H1 (cell line): Measurements from ENCODE around the gene SGMS1. TPM values are rescaled to one million over a fixed set of nuclear protein-coding genes. Genes with fewer than 3 reads are reported as not detected.

Experiments
- CTCF ChIA-PET: fragments of 300-600 bp; sonication (Branson Sonifier 250); formaldehyde crosslinking; loops from one replicate; lab custom pipeline; 2021; ENCODE audit not compliant: partially characterized antibody; lab: Charles Lee
- POLR2A ChIA-PET: fragments of 300-600 bp; sonication (Branson Sonifier 250); formaldehyde crosslinking; loops from one replicate; lab custom pipeline; 2021; ENCODE audit warnings: inconsistent platforms; ENCODE audit not compliant: partially characterized antibody; lab: Charles Lee
- DNase-seq, 2 experiments: peaks; one replicate each; pipeline versions ENCODE4 v3.0.0 to v3.0.0-alpha.2; 2010 to 2022; ENCODE audit warnings: low spot score in 2 of 2, low read depth in 1 of 2, mixed read lengths in 1 of 2
- FAIRE-seq: peaks from 2 replicates; lab custom pipeline; 2011; peaks lifted over from hg19 to GRCh38; lab: Jason Lieb, UNC
- H2AFZ ChIP-seq: 2 replicates; pipeline ENCODE4 v1.8.1; 2012; ENCODE audit warnings: low read length, inconsistent platforms
- H2AK5ac ChIP-seq: 2 replicates; pipeline ENCODE4 v1.6.1; 2013; ENCODE audit warnings: low read depth, low read length
- H2BK120ac ChIP-seq: replicated peaks from 2 replicates; pipeline ENCODE3; 2013; ENCODE audit warnings: low read depth, low read length, inconsistent platforms
- H2BK12ac ChIP-seq: 2 replicates; pipeline ENCODE4 v1.6.1; 2013; ENCODE audit warnings: low read depth, low read length
- H2BK15ac ChIP-seq: 2 replicates; pipeline ENCODE4 v1.6.1; 2013; ENCODE audit warnings: low read length
- H2BK20ac ChIP-seq: 2 replicates; pipeline ENCODE4 v1.6.1; 2013; ENCODE audit warnings: low read length
- H2BK5ac ChIP-seq: 2 replicates; pipeline ENCODE4 v1.6.1; 2013; ENCODE audit warnings: low read depth, low read length
- H3K14ac ChIP-seq: 2 replicates; pipeline ENCODE4 v1.6.1; 2013; ENCODE audit warnings: inconsistent platforms; ENCODE audit not compliant: insufficient read length
- H3K18ac ChIP-seq: 2 replicates; pipeline ENCODE4 v1.6.1; 2013; ENCODE audit warnings: low read length; ENCODE audit errors: extremely low read depth
- H3K23ac ChIP-seq: 2 replicates; pipeline ENCODE4 v1.6.1; 2013; ENCODE audit warnings: inconsistent platforms; ENCODE audit not compliant: insufficient read length
- H3K23me2 ChIP-seq: 2 replicates; pipeline ENCODE4 v1.6.1; 2013; ENCODE audit warnings: low read depth, low read length
- H3K27ac ChIP-seq: 2 replicates; pipeline ENCODE4 v1.6.1; 2011; ENCODE audit warnings: low read depth, low read length, inconsistent platforms
- H3K27me3 ChIP-seq, 4 experiments: replicated peaks in 1 of 4; 1 replicate in 1 of 4; 2 replicates in 3 of 4; pipeline versions ENCODE4 v1.6.1 to v1.8.1; 2011 to 2013; ENCODE audit warnings: low read length in 3 of 4, mild to moderate bottlenecking in 3 of 4, inconsistent platforms in 2 of 4, mixed read lengths in 2 of 4, moderate library complexity in 1 of 4; ENCODE audit not compliant: control insufficient read depth in 3 of 4, insufficient read depth in 3 of 4; ENCODE audit errors: extremely low read depth in 1 of 4
- H3K36me3 ChIP-seq, 4 experiments: 2 replicates each; pipeline versions ENCODE4 v1.6.1 to v1.8.1; 2011 to 2013; ENCODE audit warnings: mild to moderate bottlenecking in 4 of 4, low read length in 3 of 4, moderate library complexity in 2 of 4, control low read depth in 1 of 4, inconsistent platforms in 1 of 4; ENCODE audit not compliant: insufficient read depth in 4 of 4, control insufficient read depth in 2 of 4
- H3K4ac ChIP-seq: replicated peaks from 2 replicates; pipeline ENCODE3; 2013; ENCODE audit warnings: low read length, low read depth, mixed read lengths, inconsistent platforms; ENCODE audit not compliant: insufficient read length
- H3K4me1 ChIP-seq, 4 experiments: replicated peaks in 1 of 4; 1 replicate in 1 of 4; 2 replicates in 3 of 4; pipeline versions ENCODE4 v1.6.1 to v1.8.1; 2011 to 2013; ENCODE audit warnings: low read length in 3 of 4, inconsistent platforms in 2 of 4, mixed read lengths in 1 of 4; ENCODE audit not compliant: insufficient read depth in 4 of 4, control insufficient read depth in 3 of 4
- H3K4me2 ChIP-seq, 2 experiments: 2 replicates each; pipeline versions ENCODE4 v1.6.1 to v1.8.1; 2011 to 2013; ENCODE audit warnings: low read depth in 2 of 2, low read length in 2 of 2, control low read depth in 1 of 2, inconsistent platforms in 1 of 2, mild to moderate bottlenecking in 1 of 2; ENCODE audit not compliant: insufficient read depth in 1 of 2
- H3K4me3 ChIP-seq, 4 experiments: fragments of 200-600, 300-600 bp in 1 of 4; sonication (generic), shearing (Covaris generic), sonication (Bioruptor Twin) in 1 of 4; 2 replicates each; pipeline versions ENCODE4 v1.5.1 to v1.8.1; 2011 to 2016; ENCODE audit warnings: low read length in 4 of 4, low read depth in 3 of 4, control low read depth in 2 of 4, inconsistent platforms in 2 of 4, mild to moderate bottlenecking in 2 of 4, mixed read lengths in 1 of 4, moderate library complexity in 1 of 4; ENCODE audit not compliant: insufficient read depth in 2 of 4; ENCODE audit errors: extremely low read depth in 1 of 4
- H3K56ac ChIP-seq: replicated peaks from 2 replicates; pipeline ENCODE3; 2013; ENCODE audit warnings: low read depth, mild to moderate bottlenecking, mixed read lengths, low read length, inconsistent platforms; ENCODE audit not compliant: insufficient read length
- H3K79me1 ChIP-seq: 2 replicates; pipeline ENCODE4 v1.6.1; 2013; ENCODE audit warnings: low read depth, low read length, control low read depth
- H3K79me2 ChIP-seq, 2 experiments: 2 replicates each; pipeline versions ENCODE4 v1.6.1 to v1.8.1; 2012 to 2013; ENCODE audit warnings: low read length in 2 of 2, mild to moderate bottlenecking in 2 of 2, inconsistent platforms in 1 of 2; ENCODE audit not compliant: insufficient read depth in 2 of 2, control insufficient read depth in 1 of 2
- H3K9ac ChIP-seq, 4 experiments: replicated peaks in 1 of 4; 1 replicate in 1 of 4; 2 replicates in 3 of 4; pipeline versions ENCODE4 v1.6.1 to v1.8.1; 2011 to 2013; ENCODE audit warnings: low read depth in 3 of 4, low read length in 3 of 4, control low read depth in 2 of 4, mild to moderate bottlenecking in 2 of 4, moderate library complexity in 2 of 4, inconsistent platforms in 1 of 4; ENCODE audit errors: extremely low read depth in 1 of 4
- H3K9me3 ChIP-seq, 2 experiments: 2 replicates each; pipeline versions ENCODE4 v1.6.1 to v1.8.1; 2012 to 2013; ENCODE audit warnings: mild to moderate bottlenecking in 2 of 2, moderate library complexity in 2 of 2, control low read depth in 1 of 2, inconsistent platforms in 1 of 2, low read depth in 1 of 2, low read length in 1 of 2, mixed read lengths in 1 of 2; ENCODE audit not compliant: insufficient read depth in 2 of 2
- H4K20me1 ChIP-seq, 2 experiments: replicated peaks in 1 of 2; 2 replicates each; pipeline versions ENCODE3 to v1.8.1; 2011 to 2013; ENCODE audit warnings: inconsistent platforms in 2 of 2, low read length in 2 of 2, mild to moderate bottlenecking in 1 of 2; ENCODE audit not compliant: insufficient read depth in 2 of 2, control insufficient read depth in 1 of 2
- H4K5ac ChIP-seq: 2 replicates; pipeline ENCODE4 v1.6.1; 2013; ENCODE audit warnings: low read length, low read depth, mixed read lengths, inconsistent platforms; ENCODE audit not compliant: insufficient read length
- H4K8ac ChIP-seq: 2 replicates; pipeline ENCODE4 v1.8.0; 2013; ENCODE audit warnings: mild to moderate bottlenecking, moderate library complexity, low read length, inconsistent platforms; ENCODE audit not compliant: insufficient read depth; ENCODE audit errors: extremely low read depth
- H4K91ac ChIP-seq: replicated peaks from 2 replicates; pipeline ENCODE3; 2013; ENCODE audit warnings: low read length, mixed read lengths, inconsistent platforms; ENCODE audit not compliant: insufficient read length
- CEBPB ChIP-seq: IDR thresholded peaks from 2 replicates; pipeline ENCODE4 v1.6.1; 2012; ENCODE audit warnings: low read depth, low read length
- CREB1 ChIP-seq: IDR thresholded peaks from 2 replicates; pipeline ENCODE4 v1.6.1; 2012; ENCODE audit warnings: inconsistent platforms
- GABPA ChIP-seq: IDR thresholded peaks from 2 replicates; pipeline ENCODE4 v1.6.1; 2011; ENCODE audit warnings: mild to moderate bottlenecking, low read length, moderate library complexity, borderline replicate concordance; ENCODE audit not compliant: insufficient read depth
- KDM1A ChIP-seq: fragments of 200-600, 300-600 bp; sonication (generic); IDR thresholded peaks from 2 replicates; pipeline ENCODE4 v1.7.1; 2016; ENCODE audit warnings: mild to moderate bottlenecking, low read length, borderline replicate concordance
- NANOG ChIP-seq: IDR thresholded peaks from 2 replicates; pipeline ENCODE4 v1.6.1; 2011; ENCODE audit warnings: low read length, low read depth, mild to moderate bottlenecking, inconsistent platforms; ENCODE audit not compliant: insufficient read depth, poor library complexity, severe bottlenecking
- PHF8 ChIP-seq: fragments of 200-600 bp; sonication (generic); conservative IDR thresholded peaks from 2 replicates; pipeline ENCODE4 v1.7.1; 2012; ENCODE audit warnings: low read depth, mild to moderate bottlenecking, inconsistent platforms, low read length, moderate library complexity
- RAD21 ChIP-seq, 2 experiments: IDR thresholded peaks in 1 of 2; conservative IDR thresholded peaks in 1 of 2; 2 replicates each; pipeline ENCODE4 v1.6.1; 2011; ENCODE audit warnings: low read depth in 2 of 2, low read length in 2 of 2, improper control_type of control experiment in 1 of 2, inconsistent platforms in 1 of 2, mild to moderate bottlenecking in 1 of 2, moderate library complexity in 1 of 2
- SP1 ChIP-seq: IDR thresholded peaks from 2 replicates; pipeline ENCODE4 v1.6.1; 2011; ENCODE audit warnings: low read depth, low read length
- TAF1 ChIP-seq: IDR thresholded peaks from 2 replicates; pipeline ENCODE4 v1.6.1; 2011; ENCODE audit warnings: mild to moderate bottlenecking, low read depth, low read length
- WGBS, 2 experiments: shearing (Covaris generic) in 1 of 2; methylation state at CpG; one replicate each; pipeline versions ENCODE4 v1.1.6 to v1.1.7; 2013 to 2015; ENCODE audit warnings: low lambda C conversion rate in 2 of 2, mixed read lengths in 2 of 2, inconsistent platforms in 1 of 2, low coverage in 1 of 2, missing lambda C conversion rate in 1 of 2; ENCODE audit not compliant: insufficient replicate concordance in 2 of 2, insufficient coverage in 1 of 2, insufficient read length in 1 of 2; ENCODE audit errors: extremely low coverage in 1 of 2, missing lambda C conversion rate in 1 of 2; 5-methylcytosine and 5-hydroxymethylcytosine counted together
- polyA plus RNA-seq, 7 experiments: library from polyadenylated mRNA; depleted of rRNA in 3 of 7; stranded (reverse) in 5 of 7; unstranded in 2 of 7; fragments of >200 nt in 5 of 7; fragments of 200-250 nt in 2 of 7; gene quantifications; 1 replicate in 5 of 7; 2 replicates in 1 of 7; 4 replicates in 1 of 7; pipeline versions ENCODE4 v1.2.1 to v1.2.3, GENCODE V29; 2011 to 2013; ENCODE audit warnings: missing spikeins in 2 of 7, mixed read lengths in 2 of 7
- total RNA-seq: library from RNA; stranded (reverse); fragmentation: NEBNext Ultra II Directional; extraction: Animal tissue kit (Norgen Biotek cat#: 25700); gene quantifications from 2 replicates; pipeline ENCODE4 v1.2.1, GENCODE V29; 2021
- TF ChIP-seq, protein P1 (sequence below): IDR thresholded peaks from 2 replicates; pipeline ENCODE4 v1.6.1; 2012; ENCODE audit warnings: low read length, inconsistent platforms

Gene SGMS1
- total and polyA plus RNA-seq, 2 of the 8 experiments (the other 6 are each of a cell fraction or from before 2014, with no cell fraction given) = 6.0 to 15.6 TPM

DNA sequence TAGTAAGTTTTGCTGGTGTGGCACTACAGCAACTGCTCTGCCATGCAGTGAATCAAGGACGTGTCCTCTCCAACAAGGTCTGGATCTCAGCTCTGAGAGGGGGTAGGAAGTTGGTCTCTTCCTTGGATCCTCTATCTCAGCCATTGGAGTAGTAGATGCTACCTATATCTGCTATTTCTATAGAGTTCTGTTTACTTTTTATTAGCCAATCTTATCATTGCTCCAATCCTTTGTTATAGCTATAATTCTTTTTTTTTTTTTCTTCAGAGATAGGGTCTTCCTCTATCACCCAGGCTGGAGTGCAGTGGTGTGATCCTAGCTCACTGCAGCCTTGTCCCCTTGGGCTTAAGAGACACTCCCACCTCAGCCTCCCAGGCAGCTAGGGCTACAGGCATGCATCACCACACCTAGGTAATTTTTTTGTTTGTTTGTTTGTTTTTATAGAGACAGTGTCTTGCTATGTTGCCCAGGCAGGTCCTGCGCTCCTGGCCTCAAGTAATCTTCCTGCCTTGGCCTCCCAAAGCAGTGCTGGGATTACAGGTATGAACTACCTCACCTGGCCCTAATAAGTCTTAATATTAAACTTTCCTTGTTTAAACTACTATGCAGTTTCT is 217.2 kb downstream of the SGMS1 start:
- peak overlapping the region; percentile 40 for H3K27ac ChIP-seq
- TF ChIP-seq NANOG (no peak), SP1 (no peak), GABPA (no peak), CREB1 (no peak), KDM1A (no peak), TAF1 (no peak), CEBPB (no peak), RAD21 (IDR thresholded peaks at IDR 0.05 in 1 of 2, conservative IDR thresholded peaks at IDR 0.05 in 1 of 2; ENCODE audit: low read depth in 2 of 2, low read length in 2 of 2) (no peak), PHF8 (no peak)
- TF ChIP-seq, protein P1, sequence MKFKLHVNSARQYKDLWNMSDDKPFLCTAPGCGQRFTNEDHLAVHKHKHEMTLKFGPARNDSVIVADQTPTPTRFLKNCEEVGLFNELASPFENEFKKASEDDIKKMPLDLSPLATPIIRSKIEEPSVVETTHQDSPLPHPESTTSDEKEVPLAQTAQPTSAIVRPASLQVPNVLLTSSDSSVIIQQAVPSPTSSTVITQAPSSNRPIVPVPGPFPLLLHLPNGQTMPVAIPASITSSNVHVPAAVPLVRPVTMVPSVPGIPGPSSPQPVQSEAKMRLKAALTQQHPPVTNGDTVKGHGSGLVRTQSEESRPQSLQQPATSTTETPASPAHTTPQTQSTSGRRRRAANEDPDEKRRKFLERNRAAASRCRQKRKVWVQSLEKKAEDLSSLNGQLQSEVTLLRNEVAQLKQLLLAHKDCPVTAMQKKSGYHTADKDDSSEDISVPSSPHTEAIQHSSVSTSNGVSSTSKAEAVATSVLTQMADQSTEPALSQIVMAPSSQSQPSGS = no peak

More for the DNA sequence above, 217.2 kb downstream of the SGMS1 start:
- 92% methylated on average over 2 of the region's 2 CpGs; no CpG with 5 or more reads in 1 of the 2 experiments for WGBS, 2 experiments
- Histone ChIP-seq H3K9me3 (peaks cover 0 to 5% of the 10 kb centered on the region in 2 experiments; a peak in 1 of 4 replicates), H3K14ac (no peak overlapping the region), H3K4me3 (no peak overlapping the region), H4K8ac (peak overlapping the region; percentile 45; the same call in 1 of the 2 replicates), H4K91ac (peak overlapping the region; percentile 61), H2BK20ac (peak overlapping the region; percentile 50; the same call in 1 of the 2 replicates), H2AK5ac (peak overlapping the region; percentile 25; the same call in 1 of the 2 replicates), H2BK5ac (peak overlapping the region; percentile 80), H3K4ac (no peak overlapping the region), H2AFZ (no peak overlapping the region), H4K20me1 (no peaks in the 10 kb centered on the region), H3K23me2 (no peaks in the 10 kb centered on the region; the same call in 1 of the 2 replicates), H2BK12ac (peak overlapping the region; percentile 96), H2BK15ac (no peak overlapping the region), H3K18ac (no peak overlapping the region), H3K23ac (no peak overlapping the region), H3K36me3 (0 out of 8 replicates have a peak, but pooled peaks cover 0 to 4% (median 0%) of the 10 kb centered on the region in 4 experiments), H3K56ac (no peak overlapping the region), H3K9ac (no peak overlapping the region), H3K4me2 (no peak overlapping the region), H3K79me2 (peaks cover 0 to 15% of the 10 kb centered on the region in 2 experiments; a peak in 1 of 4 replicates), H3K79me1 (no peaks in the 10 kb centered on the region; the same call in 1 of the 2 replicates), H4K5ac (peak overlapping the region; percentile 58), H2BK120ac (no peak overlapping the region), H3K4me1 (peaks cover 0 to 16% (median 9%) of the 10 kb centered on the region in 4 experiments; a peak in 3 of 7 replicates), H3K27me3 (no peaks in the 10 kb centered on the region)
- ChIA-PET POLR2A (interaction anchor here (0.7 to 1.8 kb wide), 6 partner anchors 9 to 19 kb away, joined by 3 to 6 read pairs (median 4); no protein-coding TSS in a partner anchor), CTCF (interaction anchor here (1.0 to 2.1 kb wide), 5 partner anchors 10 to 127 kb away, joined by 3 to 6 read pairs (median 4); no protein-coding TSS in a partner anchor)
- FAIRE-seq = no peak
- no peak for DNase-seq
